Gastrocnemius medialis (tissue), 4 donors: Measurements from ENCODE around the gene PDHX. TPM values are rescaled to one million over a fixed set of nuclear protein-coding genes. Genes with fewer than 3 reads are reported as not detected.

Source experiments
- ATAC-seq, 2 donors: fragments of 150-250 bp; one replicate each; pipeline ENCODE4 v1.9.1; 2016
- DNase-seq, 2 donors: peaks; one replicate each; pipeline ENCODE4 v3.0.0-alpha.2; 2019
- H3K27ac ChIP-seq, 4 donors: fragments of 200-600 bp; sonication (generic); 1 replicate in 1 of 4; 2 replicates in 3 of 4; pipeline ENCODE4 v1.5.1; 2016 to 2018; ENCODE audit warnings: mild to moderate bottlenecking in 2 of 4, moderate library complexity in 1 of 4
- H3K27me3 ChIP-seq, 3 donors: fragments of 200-600 bp; sonication (generic) in 2 of 3; 1 replicate in 1 of 3; 2 replicates in 2 of 3; pipeline versions ENCODE4 v1.5.1 to v1.6.0; 2016 to 2019; ENCODE audit warnings: mild to moderate bottlenecking in 1 of 3, moderate library complexity in 1 of 3
- H3K36me3 ChIP-seq, 2 donors: fragments of 200-600 bp; sonication (generic) in 1 of 2; one replicate each; pipeline ENCODE4 v1.5.1; 2017 to 2018
- H3K4me1 ChIP-seq, 2 donors: fragments of 200-600 bp; sonication (generic) in 1 of 2; one replicate each; pipeline ENCODE4 v1.5.1; 2016 to 2017; ENCODE audit warnings: mild to moderate bottlenecking in 2 of 2
- H3K4me3 ChIP-seq, 4 donors: fragments of 200-600 bp; sonication (generic) in 3 of 4; 1 replicate in 1 of 4; 2 replicates in 3 of 4; pipeline ENCODE4 v1.5.1; 2016 to 2019; ENCODE audit warnings: mild to moderate bottlenecking in 2 of 4
- H3K9me3 ChIP-seq, 3 donors: fragments of 200-600 bp; sonication (generic) in 2 of 3; 1 replicate in 1 of 3; 2 replicates in 2 of 3; pipeline ENCODE4 v1.5.1; 2016 to 2019
- POLR2A ChIP-seq, 2 donors: fragments of 450-650 bp; IDR thresholded peaks; one replicate each; pipeline ENCODE4 v1.6.1; 2017; ENCODE audit warnings: antibody characterized with exemption in 2 of 2, mild to moderate bottlenecking in 2 of 2, moderate library complexity in 2 of 2
- in situ Hi-C, 4 donors: fragments of 200-750 bp; cut with MboI; loops; one replicate each; pipeline versions ENCODE4 v1.15.0 to v1.8.0; 2017; ENCODE audit warnings: low sequenced_read_pairs in 4 of 4
- intact Hi-C: fragments of 100-400 bp; cut with DNase I; formaldehyde crosslinking; loops from one replicate; pipeline ENCODE4 v1.15.1; 2023; ENCODE audit warnings: low total_unique reads
- total RNA-seq, 4 donors: library from RNA; depleted of rRNA; stranded (reverse); fragments of >200 nt; gene quantifications; one replicate each; pipeline versions ENCODE4 v1.1.0 to v1.2.3, GENCODE V29; 2016
- TF ChIP-seq, protein P1 (sequence below), 5 experiments: fragments of 450-650 bp in 3 of 5; fragments of 200-600 bp in 2 of 5; sonication (generic) in 2 of 5; IDR thresholded peaks in 4 of 5; conservative IDR thresholded peaks in 1 of 5; 1 replicate in 4 of 5; 2 replicates in 1 of 5; pipeline ENCODE4 v1.5.1; 2016 to 2019; ENCODE audit warnings: antibody characterized with exemption in 5 of 5, mild to moderate bottlenecking in 3 of 5, moderate library complexity in 3 of 5

PDHX gene
- total RNA-seq, 4 donors from 2014 or later: 77.7 to 101 (median 87.3) TPM

DNA sequence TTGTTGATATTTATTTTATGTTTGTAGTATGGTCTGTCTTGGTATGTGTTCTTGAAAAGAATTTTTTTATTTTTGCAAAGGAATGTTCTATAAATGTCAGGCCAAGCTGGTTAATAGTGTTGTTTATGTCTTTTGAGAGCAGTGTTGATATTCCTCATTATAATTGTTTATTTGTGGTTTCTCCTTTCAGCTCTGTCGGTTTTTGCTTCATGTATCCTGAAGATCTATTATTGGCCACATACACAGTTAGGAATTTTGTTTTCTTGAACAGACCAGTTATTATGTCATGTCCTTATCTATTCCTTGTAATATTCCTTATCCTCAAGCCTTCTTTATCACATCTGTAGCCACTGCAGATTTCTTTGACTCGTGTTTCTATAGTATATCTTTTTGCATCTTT is 56.5 kb downstream of the PDHX start:
- Histone ChIP-seq H3K4me3 (no peak overlapping the region), H3K4me1 (peaks cover 0 to 4% of the 10 kb centered on the region in 2 donors), H3K27me3 (no peaks in the 10 kb centered on the region), H3K36me3 (peaks cover 0 to 31% of the 10 kb centered on the region in 2 donors), H3K27ac (no peak overlapping the region), H3K9me3 (no peaks in the 10 kb centered on the region)
- TF ChIP-seq, protein P1, sequence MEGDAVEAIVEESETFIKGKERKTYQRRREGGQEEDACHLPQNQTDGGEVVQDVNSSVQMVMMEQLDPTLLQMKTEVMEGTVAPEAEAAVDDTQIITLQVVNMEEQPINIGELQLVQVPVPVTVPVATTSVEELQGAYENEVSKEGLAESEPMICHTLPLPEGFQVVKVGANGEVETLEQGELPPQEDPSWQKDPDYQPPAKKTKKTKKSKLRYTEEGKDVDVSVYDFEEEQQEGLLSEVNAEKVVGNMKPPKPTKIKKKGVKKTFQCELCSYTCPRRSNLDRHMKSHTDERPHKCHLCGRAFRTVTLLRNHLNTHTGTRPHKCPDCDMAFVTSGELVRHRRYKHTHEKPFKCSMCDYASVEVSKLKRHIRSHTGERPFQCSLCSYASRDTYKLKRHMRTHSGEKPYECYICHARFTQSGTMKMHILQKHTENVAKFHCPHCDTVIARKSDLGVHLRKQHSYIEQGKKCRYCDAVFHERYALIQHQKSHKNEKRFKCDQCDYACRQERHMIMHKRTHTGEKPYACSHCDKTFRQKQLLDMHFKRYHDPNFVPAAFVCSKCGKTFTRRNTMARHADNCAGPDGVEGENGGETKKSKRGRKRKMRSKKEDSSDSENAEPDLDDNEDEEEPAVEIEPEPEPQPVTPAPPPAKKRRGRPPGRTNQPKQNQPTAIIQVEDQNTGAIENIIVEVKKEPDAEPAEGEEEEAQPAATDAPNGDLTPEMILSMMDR (IDR thresholded peaks at IDR 0.05 in 4 of 5, conservative IDR thresholded peaks at IDR 0.05 in 1 of 5): no peak
- intact Hi-C loops: loop anchor here (10.0 kb wide), 1 partner anchor 1918 kb away; no protein-coding TSS in a partner anchor
- in situ Hi-C loops: no loop called here
- no peak for DNase-seq
- ATAC-seq: no peak

DNA sequence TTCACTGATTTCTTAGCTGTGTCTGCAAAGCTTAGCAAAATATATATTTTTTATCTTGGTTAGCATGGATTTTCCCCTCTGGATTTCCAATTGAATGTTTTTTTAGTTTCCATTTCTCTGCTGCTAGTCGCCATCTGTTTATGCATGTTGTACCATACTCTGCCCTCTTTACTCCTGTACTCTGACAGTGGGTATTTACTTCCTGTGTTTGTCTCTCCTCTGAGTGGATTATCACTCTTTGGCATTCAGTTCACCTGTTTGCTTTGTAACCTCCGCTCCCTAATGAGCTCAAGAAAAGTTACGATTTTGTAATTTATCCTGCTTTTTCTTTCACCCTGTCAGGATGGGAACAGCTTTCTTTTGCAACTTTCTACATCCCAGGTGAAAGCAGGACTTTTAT is 59.1 kb downstream of the PDHX start:
- intact Hi-C loops: loop anchor here (10.0 kb wide), 1 partner anchor 1921 kb away; no protein-coding TSS in a partner anchor
- TF ChIP-seq, protein P1 (IDR thresholded peaks at IDR 0.05 in 4 of 5, conservative IDR thresholded peaks at IDR 0.05 in 1 of 5): no peak
- no peak for TF ChIP-seq POLR2A (IDR thresholded peaks at IDR 0.05)
- no peak overlapping the region for H3K27ac ChIP-seq
- no peak for ATAC-seq
- no peaks in the 10 kb centered on the region for H3K27me3 ChIP-seq
- H3K36me3 ChIP-seq: peaks cover 0 to 19% of the 10 kb centered on the region in 2 donors
- in situ Hi-C loops: loop anchor here in 1 of 4 donors (25.0 kb wide), 1 partner anchor 162 kb away; the partner anchor contains the start of gene CD44
- H3K4me3 ChIP-seq: no peak overlapping the region
- no peaks in the 10 kb centered on the region for H3K9me3 ChIP-seq
- DNase-seq: no peak
- H3K4me1 ChIP-seq: peaks cover 3 to 4% of the 10 kb centered on the region in 2 donors

DNA sequence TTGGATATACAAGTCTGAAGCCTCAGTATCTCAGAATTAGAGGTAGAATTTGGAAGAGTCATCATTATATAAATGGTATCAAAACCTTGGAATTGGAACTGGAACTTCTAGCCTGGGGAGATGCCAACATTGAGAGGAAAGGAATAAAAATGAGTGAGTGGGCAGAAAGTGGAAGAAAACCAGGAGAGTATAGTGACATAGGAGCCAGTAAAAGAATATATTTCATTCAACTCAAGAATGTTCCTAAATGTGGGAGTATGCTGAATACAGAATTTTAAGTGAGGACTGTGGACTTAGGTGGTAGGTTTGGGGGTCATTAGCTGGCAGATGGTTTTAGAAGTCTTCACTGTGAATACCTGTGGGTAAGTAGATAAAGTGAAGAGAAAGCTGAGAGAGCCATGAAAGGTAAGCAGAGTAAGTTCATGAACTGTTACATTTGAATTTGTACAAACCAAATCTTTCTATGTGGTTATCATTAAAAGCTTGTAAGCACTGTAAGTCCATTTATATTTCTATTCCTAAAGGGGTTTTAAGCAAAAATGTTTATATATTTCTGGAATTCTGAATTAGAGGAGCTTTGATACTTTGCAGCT is 60.2 kb downstream of the PDHX start:
- in situ Hi-C loops: loop anchor here in 1 of 4 donors (25.0 kb wide), 1 partner anchor 161 kb away; the partner anchor contains the start of gene CD44
- H3K36me3 ChIP-seq: peaks cover 0 to 8% of the 10 kb centered on the region in 2 donors

DNA sequence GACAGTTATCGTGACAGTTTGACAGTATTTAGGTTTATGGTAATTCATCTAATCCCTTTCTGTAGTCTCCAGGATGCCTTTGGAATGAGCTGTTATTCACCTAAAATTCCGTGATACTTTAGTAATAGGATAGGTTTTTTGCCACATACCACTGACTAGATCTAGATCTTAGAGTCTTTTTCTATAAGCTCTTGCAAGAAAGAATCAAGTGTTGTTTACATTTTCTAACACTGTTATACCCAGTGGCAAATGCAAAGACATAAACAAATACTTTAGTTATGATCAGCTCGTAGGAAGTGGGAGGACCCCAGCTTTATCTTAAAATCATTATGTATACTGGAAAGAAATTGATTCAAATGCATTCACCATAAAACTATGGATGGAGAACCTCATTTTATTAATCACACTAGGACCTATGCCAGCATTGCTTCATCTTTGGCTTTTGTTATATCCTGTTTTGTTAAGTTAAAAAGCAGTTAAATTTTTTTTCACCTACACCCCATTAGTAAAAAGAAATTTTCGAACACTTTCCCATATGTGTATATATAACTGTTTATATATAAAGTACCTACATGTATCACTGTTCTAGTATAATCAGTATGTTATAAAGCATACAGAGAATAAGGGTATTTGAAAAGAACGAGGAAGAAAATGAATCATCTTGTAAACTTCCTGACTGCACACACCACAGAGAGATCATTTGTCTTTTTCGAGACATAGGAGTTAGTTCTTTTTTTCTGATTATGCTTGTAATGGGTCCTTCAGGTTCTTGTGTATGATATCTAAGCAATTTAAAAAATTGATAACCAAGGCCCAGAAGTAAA is 60.9 kb downstream of the PDHX start:
- DNase-seq (no peak), ATAC-seq (no peak)
- in situ Hi-C loops (loop anchor here in 1 of 4 donors (25.0 kb wide), 1 partner anchor 160 kb away; the partner anchor contains the start of gene CD44), intact Hi-C loops (loop anchor here (10.0 kb wide), 1 partner anchor 1922 kb away; no protein-coding TSS in a partner anchor)
- no peaks in the 10 kb centered on the region for H3K9me3 ChIP-seq
- peaks cover 3 to 4% of the 10 kb centered on the region in 2 donors for H3K4me1 ChIP-seq
- H3K4me3 ChIP-seq: no peak overlapping the region
- no peak overlapping the region for H3K27ac ChIP-seq
- TF ChIP-seq, protein P1 (IDR thresholded peaks at IDR 0.05 in 4 of 5, conservative IDR thresholded peaks at IDR 0.05 in 1 of 5): no peak
- TF ChIP-seq POLR2A (IDR thresholded peaks at IDR 0.05): no peak
- H3K27me3 ChIP-seq: no peaks in the 10 kb centered on the region
- H3K36me3 ChIP-seq: peaks cover 0 to 4% of the 10 kb centered on the region in 2 donors

More for the DNA sequence above, 60.2 kb downstream of the PDHX start:
- intact Hi-C loops: loop anchor here (10.0 kb wide), 1 partner anchor 1922 kb away; no protein-coding TSS in a partner anchor
- Histone ChIP-seq H3K4me3 (no peak overlapping the region), H3K27ac (no peak overlapping the region), H3K27me3 (no peaks in the 10 kb centered on the region), H3K9me3 (no peaks in the 10 kb centered on the region), H3K4me1 (peaks cover 3 to 4% of the 10 kb centered on the region in 2 donors)
- DNase-seq (no peak), ATAC-seq (no peak)
- TF ChIP-seq, protein P1 (IDR thresholded peaks at IDR 0.05 in 4 of 5, conservative IDR thresholded peaks at IDR 0.05 in 1 of 5): no peak
- no peak for TF ChIP-seq POLR2A (IDR thresholded peaks at IDR 0.05)
